GOT3 (cell line): ENCODE results near the gene B4GALT4.
"Not testable (repeated sequence)": the region's sequence is repeated elsewhere in the genome, so short reads cannot be mapped to it uniquely, and the experiment has no call there.

Experiments used
- DNase-seq: peaks from one replicate; lab custom pipeline; 2025; ENCODE audit warnings: mixed read lengths; lab: John Stamatoyannopoulos, UW

The B4GALT4 gene

GRCh38 chr3:119240591-119241434 is at the start of gene B4GALT4:
Gene B4GALT4, minus strand, starts transcription at chr3:119240878. Its CDS starts 10,779 bp downstream, at chr3:119230099.
- DNase-seq, result peak; percentile 59

- DNase-seq, result no peak
These were observed 48.7 kb upstream of the B4GALT4 start for GRCh38 chr3:119289404-119289770.

- DNase-seq, result no peak
These were observed 48.2 kb upstream of the B4GALT4 start for GRCh38 chr3:119288669-119289403.

GRCh38 chr3:119279584-119280243 is 39.0 kb upstream of the B4GALT4 start:
- no peak for DNase-seq

GRCh38 chr3:119279101-119279554 is 38.5 kb upstream of the B4GALT4 start:
- no peak for DNase-seq

GRCh38 chr3:119276680-119277079 is 36.0 kb upstream of the B4GALT4 start:
- DNase-seq, result no peak

- not testable (repeated sequence) for DNase-seq
These were observed 29.5 kb upstream of the B4GALT4 start for GRCh38 chr3:119270212-119270611.

- no peak for DNase-seq
These were observed 20.4 kb upstream of the B4GALT4 start for GRCh38 chr3:119261055-119261454.

- DNase-seq, result no peak
These were observed 19.1 kb upstream of the B4GALT4 start for GRCh38 chr3:119259821-119260220.

GRCh38 chr3:119258915-119259314 is 18.2 kb upstream of the B4GALT4 start:
- DNase-seq, result no peak

- DNase-seq, result no peak
These were observed 17.2 kb upstream of the B4GALT4 start for GRCh38 chr3:119257654-119258410.

GRCh38 chr3:119257111-119257510 is 16.4 kb upstream of the B4GALT4 start:
- DNase-seq, result no peak

GRCh38 chr3:119255214-119255613 is 14.5 kb upstream of the B4GALT4 start:
- no peak for DNase-seq

- no peak for DNase-seq
These were observed 5.1 kb upstream of the B4GALT4 start for GRCh38 chr3:119245778-119246177.

GRCh38 chr3:119243712-119244111 is 3.0 kb upstream of the B4GALT4 start:
- no peak for DNase-seq

GRCh38 chr3:119243058-119243529 is 2.4 kb upstream of the B4GALT4 start:
- not testable (repeated sequence) for DNase-seq

- not testable (repeated sequence) for DNase-seq
These were observed 1.8 kb upstream of the B4GALT4 start for GRCh38 chr3:119242387-119243057.

GRCh38 chr3:119240101-119240590 is 532 bp downstream of the B4GALT4 start:
- DNase-seq, result no peak

- DNase-seq, result no peak
These were observed 1.4 kb downstream of the B4GALT4 start for GRCh38 chr3:119239206-119239820.

GRCh38 chr3:119238363-119238762 is 2.3 kb downstream of the B4GALT4 start:
- no peak for DNase-seq
